Hematopoietic multipotent progenitor cell treated with erythropoietin and hydrocortisone succinate and interleukin-3 and kit ligand, for 15 days (in vitro differentiated cells): ENCODE data around the gene TPPP2.
"Not testable (repeated sequence)": the region's sequence is repeated elsewhere in the genome, so short reads cannot be mapped to it uniquely, and the experiment has no call there.

ENCODE experiments used
- DNase-seq: peaks from one replicate; pipeline ENCODE4 v3.0.0-alpha.2; 2015; ENCODE audit warnings: low spot score

TPPP2 gene

DNA sequence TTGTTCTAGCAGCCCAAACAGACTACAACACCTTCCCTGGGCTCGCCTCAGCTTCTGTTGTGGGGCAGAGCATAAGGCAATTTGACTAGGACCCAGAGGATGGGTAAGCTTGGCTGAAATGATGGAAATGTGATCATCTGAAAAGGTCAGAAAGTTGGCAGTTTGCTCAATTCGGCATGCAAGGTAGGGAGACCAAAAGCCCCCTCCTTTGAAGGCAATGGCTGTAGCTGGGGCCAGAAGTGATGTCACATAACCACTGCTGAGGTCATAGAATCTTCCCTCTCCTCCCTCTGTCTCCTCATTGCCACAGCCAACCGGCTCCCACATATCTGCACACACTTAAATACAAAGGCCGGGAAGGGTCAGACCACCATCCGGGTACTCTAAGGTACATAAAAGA is at the start of gene TPPP2:
Gene TPPP2, plus strand, starts transcription at position 301 of the 400 bp plus-strand sequence. CDS start 365 bp downstream, outside the sequence.
- no peak for DNase-seq

DNA sequence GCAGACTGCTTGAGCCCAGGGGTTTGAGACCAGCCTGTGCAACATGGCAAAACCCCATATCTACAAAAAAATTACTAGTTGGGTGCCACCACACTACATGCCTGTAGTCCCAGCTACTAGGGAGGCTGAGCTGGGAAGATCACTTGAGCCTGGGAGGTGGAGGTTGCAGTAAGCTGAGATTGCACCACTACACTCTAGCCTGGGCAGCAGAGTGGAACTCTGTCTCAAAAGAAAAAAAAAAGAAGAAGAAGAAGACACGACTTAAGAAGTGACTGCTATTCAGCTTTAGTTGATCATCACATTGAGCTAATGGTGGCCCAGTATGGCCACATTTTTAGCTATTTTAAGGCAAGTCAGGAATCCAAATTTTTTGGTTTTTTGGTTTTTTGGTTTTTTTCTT is 49.1 kb upstream of the TPPP2 start:
- DNase-seq, result no peak

DNA sequence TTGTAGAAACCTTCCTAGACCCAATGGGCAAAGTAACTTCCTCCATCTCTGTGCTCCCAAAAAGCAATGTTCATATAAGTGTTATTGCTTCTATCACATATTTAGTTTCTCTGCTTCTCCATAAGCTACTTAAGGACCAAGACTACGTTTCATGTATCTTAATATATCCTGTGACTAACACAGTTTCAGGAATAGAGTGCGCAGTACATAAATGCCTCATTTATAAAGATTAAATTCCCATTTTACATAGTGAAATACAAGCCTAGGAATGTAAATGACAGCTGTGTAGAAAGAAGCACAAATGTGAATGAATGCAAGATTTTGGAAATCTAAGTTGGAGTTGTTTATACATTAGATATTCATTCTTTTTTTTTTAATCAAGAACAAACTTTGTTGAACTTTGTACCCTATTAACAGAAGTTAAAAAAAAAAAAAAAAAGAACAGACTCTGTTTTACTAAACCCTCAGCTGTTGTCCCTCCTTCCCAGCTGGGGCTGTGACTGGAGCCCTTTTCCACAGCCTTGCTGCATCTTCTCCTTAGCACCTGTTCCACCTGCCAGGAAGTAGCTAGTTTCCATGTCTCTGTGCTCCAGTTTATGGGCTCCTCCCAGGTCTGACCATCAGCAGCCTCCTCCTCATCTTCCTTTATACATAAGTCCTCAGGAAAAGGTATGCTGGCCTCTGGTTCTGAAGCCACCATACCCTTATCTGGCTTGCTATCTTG is 47.2 kb upstream of the TPPP2 start:
- DNase-seq, result no peak

DNA sequence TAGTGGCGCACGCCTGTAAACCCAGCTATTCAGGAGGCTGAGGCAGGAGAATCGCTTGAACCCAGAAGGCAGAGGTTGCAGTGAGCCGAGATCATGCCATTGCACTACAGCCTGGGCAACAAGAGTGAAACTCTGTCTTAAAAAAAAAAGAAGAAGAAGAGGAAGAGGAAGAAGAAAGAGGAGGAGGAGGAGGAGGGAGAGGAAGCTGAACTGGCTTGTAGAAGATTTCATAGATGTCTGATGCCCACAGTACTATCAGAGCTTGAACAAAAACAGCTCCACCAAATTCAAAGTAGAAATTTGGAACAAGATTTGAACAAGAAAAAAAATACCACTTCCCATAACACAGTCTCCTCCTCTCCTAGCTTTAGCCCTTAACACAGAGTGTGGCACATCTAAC is 44.4 kb upstream of the TPPP2 start:
- not testable (repeated sequence) for DNase-seq

DNA sequence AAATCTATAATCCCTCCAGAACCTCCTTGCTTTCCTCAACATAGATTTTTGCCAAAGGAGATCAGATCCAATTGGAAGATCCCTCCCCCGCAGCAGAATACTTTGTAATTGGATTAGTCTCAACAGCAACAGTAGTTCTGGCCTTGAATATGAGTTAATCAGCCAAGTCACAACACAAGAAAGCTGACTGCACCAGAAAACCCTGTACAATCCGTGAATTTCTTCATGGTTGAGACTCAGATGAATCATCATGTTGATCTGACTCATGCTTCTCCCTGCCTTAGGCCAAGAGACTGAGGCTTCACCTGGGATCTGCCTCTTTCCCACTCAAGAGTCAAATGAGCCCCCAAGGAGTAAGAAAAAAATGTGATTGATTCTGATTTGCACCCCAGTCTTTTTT is 43.2 kb upstream of the TPPP2 start:
- no peak for DNase-seq

DNA sequence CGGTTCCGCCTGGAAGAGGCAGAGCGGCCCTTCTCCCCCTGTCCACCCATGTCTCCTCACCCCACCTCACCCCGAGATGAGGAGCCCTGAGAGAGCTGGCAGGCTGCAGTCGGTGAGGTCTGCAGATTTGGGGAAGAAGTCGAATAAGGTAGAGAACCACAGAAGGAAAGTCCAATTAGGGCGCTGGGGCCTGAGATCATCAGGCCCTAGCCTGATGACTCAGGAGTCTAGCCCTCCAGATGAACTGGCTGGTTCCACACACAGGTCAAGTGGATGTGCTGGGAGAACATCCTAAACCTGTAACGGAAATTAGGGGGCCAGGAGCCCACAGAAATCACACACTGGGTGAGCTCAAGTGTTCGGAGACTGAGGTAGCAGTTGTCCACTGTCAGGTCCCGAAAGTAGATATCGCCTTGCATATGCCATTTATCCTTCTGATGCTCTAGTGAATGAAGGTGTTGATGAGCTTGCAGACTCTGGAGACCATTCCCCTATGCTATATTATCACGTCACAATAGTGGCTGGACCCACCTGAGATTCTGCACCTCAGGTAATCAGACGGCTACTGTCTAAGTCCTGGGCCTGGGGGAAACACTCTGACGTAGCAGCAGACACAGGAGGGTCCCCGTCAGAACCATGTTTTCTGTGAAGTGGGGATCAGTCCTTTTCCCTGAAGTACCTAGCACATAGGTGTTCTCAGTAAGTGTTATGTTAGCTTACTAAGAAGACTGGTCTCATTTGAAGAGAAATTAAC is 41.1 kb upstream of the TPPP2 start:
- no peak for DNase-seq

DNA sequence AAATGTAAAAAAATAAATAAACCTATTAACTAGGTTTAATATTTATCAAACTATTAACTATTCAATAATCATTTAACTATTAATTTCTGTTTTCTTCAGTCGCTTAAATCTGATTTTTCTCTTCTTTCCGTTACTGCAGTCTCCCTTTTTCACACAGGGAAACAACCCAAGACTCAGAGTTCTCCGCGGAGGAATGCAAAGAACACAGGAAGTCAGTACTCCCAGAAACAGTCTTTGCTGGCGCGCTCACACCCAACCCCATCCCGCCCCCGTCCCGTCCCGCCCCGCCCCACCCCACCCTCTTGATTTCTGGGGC is 40.6 kb upstream of the TPPP2 start:
- DNase-seq, result no peak

DNA sequence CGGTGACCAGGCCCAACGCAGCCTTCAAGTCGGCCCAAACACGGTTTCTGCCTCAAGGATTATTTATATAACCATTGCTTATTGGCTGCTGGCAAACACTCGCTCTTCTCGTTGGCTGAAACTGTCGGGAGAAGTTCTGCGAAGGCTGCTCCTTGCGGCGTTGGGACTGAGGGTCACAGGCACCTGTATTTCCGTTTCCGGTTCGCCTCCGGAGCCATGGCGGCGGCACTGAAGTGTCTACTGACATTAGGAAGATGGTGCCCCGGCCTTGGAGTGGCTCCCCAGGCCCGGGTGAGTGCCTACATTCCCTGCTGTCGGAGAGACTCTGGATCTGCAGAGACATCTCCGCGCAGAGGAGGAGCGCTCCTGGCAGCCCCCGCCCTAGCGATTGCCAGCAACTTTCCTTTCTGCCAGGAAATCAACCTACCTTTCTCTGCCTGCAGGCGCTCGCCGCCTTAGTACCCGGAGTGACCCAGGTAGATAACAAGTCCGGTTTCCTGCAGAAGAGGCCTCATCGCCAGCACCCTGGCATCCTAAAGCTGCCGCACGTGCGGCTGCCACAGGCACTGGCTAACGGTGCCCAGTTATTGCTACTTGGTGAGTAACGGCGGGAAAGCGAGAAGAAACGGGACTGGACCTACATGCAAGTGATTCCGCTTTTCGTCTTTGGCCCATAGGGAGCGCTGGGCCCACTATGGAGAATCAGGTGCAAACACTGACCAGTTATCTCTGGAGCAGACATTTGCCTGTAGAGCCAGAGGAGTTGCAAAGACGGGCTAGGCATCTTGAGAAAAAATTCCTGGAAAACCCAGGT is 40.0 kb upstream of the TPPP2 start, which contains the start of gene METTL17:
Gene METTL17, plus strand, starts transcription at position 194 of the 814 bp plus-strand sequence. Its CDS starts 23 bp downstream, at position 217.
- DNase-seq, result peak; percentile 84

DNA sequence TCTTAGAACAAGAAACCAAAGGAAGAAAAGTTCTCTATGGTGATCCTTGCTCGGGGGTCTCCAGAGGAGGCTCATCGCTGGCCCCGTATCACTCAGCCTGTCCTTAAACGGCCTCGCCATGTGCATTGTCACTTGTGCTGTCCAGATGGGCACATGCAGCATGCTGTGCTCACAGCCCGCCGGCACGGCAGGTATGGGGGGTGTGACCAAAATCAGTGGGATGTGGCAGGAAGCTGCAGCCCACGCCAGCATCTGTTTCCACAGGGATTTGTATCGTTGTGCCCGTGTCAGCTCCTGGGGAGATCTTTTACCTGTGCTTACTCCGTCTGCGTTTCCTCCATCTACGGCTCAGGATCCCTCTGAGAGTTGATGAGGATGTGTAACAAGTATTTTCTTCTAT is 33.5 kb upstream of the TPPP2 start:
- DNase-seq, result no peak

DNA sequence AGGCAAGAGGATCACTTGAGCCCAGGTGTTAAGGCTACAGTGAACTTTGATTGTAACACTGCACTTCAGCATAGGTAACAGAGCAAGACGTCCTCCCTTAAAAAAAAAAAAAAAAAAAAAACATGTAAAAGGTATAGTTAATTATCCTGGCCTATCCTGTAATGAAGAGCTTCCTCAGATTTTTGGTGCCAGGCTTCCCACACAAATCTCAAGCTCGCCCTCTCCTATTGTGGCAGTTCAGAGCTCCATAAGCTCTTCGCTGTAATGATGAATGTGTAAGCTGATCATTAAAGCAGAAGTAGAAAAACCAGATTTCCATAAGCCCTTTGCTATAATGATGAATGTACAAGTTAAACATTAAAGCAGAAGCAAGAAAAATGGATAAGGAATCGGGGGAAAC is 32.9 kb upstream of the TPPP2 start:
- DNase-seq, result no peak

DNA sequence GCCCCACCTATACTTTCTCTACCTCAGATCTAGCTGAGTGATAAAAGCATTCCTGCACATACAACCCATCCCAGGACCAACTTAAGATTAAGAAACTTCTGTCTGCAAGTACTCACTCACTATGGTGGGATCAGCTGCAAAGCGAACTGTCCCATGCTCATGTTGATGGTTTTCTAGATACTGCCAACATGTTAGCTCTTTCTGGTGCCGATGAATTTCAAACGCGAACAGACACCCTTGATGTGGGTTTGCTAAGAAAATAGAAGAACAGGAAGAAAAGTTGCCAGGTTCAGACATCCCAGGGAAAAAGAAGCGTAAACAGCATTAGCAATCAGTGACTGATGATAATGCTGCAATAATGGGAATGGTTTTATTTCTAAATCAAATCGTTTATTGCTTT is 32.5 kb upstream of the TPPP2 start:
- DNase-seq, result no peak

DNA sequence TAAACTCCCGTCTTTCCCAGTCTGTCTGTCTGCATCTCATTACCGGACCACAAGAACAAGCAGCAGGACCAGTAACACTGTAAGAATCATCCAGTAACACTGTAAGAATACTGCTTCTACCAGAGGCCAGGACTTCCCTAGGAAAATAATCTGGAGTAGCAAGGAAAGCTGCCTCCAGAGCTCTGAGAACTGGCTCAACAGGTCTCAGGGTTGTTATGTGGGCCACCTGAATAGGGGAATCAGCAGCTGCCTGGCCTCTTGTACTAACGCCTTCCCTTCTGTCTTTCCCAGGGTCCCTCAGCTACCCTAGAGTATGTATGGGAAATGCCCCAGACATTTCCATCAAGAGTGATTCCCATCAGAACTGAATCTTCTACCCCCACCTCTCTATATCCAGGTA is 31.9 kb upstream of the TPPP2 start:
- no peak for DNase-seq

DNA sequence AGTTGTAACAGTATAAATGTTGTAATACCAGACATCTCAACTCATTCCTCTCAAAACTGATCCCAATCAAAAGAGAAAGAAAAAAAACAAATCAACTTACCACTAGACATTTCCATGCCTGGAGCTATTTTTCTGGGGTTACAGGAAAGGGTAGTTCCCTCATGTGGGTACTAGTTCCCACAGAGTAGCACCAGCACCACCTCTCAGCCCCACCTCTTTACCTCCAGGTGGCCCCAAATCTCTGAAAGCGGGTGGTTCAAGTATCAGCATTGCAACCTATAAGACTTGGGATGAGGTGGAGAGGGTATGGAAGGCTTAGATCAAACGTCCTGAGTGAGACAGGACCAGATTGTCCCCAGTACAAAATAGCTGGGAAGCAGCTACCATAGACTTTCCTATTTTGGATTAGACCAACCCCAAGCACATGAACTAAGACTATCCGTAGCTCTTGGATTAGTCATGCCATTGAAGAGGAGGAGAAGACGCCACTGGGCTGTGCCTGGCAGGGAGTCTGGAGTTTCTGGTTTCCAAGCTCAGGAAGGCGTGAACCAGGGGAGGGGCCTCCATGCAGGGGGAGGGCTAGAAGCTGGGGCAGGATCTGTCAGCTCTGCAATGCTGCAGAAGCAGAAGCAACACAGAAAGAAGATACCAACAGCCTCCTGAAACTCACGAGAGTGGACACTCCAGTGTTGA is 31.2 kb upstream of the TPPP2 start, which contains the start of gene SLC39A2:
Gene SLC39A2, plus strand, starts transcription at position 620 of the 693 bp plus-strand sequence. CDS start 154 bp downstream, outside the sequence.
- no peak for DNase-seq

DNA sequence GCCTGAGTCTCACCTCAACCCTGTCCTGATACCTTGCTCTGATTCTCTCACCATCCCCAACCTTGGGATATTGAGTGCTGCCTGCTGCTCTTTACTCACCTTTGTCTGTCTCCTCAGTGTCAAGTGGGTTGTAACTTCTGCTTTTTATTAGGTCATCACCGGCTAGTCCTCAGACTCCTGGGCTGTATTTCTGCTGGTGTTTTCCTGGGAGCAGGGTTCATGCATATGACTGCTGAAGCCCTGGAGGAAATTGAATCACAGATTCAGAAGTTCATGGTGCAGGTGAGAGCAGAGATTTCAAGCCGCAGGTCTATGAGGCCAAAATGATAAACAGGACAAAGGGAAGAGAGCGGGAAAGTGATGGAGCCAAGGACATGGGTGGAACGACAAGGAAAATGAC is 30.4 kb upstream of the TPPP2 start:
- DNase-seq, result no peak

DNA sequence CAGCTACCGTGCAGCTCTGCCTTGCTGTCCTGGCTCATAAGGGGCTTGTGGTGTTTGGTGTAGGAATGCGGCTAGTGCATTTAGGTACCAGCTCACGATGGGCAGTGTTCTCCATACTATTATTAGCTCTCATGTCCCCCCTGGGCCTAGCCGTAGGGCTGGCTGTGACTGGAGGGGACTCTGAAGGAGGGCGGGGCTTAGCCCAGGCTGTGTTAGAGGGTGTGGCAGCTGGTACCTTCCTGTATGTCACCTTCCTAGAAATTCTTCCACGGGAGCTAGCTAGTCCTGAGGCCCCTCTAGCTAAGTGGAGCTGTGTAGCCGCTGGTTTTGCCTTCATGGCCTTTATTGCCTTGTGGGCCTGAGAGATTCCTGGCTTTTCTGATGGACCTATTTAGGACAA is 28.8 kb upstream of the TPPP2 start:
- no peak for DNase-seq

DNA sequence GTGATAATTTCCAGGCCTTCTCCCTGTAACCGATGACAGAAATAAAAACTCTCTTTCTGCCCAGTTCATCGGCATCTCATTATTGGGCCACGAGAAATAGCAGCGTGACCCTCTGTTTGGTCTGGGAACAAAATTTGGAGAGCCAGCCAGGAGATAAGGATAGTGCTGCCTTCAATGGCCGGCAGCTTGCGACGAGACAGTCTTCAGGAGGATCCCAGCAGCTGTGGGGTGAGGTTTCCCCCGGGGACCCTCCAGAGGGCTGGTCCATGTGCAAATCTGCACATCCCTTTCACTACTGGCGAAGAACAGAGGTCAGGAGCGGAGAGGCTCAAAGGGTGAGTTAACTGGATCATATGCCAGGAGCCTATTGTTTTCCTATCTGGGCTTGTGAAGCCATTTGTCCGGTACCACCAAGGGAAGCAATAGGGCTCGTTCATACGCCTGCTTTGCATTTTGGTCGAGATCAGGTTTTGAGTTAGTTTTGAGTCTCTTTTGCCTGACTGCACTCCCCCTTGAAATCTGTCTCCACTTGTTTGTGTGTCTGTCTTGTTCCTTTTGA is 26.1 kb upstream of the TPPP2 start:
- no peak for DNase-seq

DNA sequence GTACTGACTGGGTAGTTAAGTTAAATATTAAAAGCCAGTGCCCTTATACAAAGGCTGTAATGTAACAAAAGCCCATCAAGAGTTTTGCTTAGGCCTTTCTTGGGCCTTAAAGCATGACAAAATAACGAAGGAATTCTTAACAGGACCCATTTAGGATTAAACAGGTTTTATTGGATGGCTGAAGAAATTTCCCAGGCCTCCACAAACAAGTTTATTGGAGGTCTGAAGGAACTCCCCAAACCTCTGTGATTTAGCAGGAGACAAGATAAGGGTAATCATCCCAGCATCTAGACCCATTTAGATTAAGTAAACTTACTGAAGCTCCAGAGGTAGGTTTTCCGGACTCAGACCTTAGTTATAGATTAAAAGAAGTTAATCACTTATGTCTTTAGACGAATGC is 20.3 kb upstream of the TPPP2 start:
- DNase-seq, result not testable (repeated sequence)

DNA sequence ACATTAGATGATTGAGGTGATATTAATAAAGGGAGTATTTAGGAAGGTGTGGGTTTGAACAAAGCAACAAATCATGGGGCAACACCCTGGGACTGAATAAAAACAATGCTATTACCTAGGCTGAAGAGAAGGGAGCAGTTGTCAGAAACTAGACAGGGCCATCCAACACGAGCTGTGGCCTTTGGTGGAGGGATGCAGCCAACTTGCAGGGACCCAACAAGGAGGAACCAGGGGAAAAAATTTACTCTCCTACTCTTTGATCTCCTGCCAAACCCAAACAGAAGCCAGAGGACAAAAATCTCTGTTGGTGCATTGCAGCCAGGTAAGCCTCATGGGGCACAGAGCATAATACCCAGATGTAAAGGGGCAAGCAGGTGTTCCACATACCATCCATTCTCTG is 18.9 kb upstream of the TPPP2 start:
- no peak for DNase-seq

DNA sequence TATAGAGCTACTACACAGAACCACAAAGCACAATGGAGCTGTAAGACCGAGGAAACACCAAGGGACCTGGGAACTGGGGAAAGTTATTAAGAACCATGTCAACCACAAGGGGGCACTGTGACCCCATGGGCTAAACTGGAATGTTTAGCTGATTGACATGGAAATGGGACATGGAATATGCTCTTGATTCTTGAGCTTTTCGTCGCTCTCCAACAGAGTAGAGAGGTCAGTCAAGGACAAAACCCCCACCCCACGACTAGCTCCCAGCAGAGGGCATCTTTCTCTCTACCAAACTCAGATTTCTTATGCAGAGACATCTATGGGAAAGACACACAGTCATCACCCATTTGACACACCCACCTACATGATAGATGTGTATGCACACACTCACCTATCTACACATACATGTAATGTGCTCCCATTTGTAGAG is 15.2 kb upstream of the TPPP2 start:
- peak; percentile 82 for DNase-seq

DNA sequence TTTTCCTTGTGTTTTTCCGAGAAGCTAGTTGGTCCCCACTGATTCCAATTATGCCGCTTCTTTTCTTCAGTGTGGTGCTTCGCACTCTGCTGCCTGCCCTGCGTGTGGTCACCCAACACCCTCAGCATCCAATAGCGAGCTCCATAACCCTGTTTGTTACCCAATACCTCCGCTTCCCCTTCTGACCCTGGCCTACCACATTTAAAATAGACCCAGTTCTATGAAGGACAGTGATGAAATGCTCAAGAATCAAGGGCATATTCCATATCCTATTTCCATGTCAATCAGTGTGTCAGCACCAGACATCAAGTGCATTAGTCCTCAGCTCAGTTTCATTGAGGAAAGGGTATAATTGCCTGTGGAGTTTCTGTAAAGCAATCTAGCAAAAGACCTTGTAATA is 14.7 kb upstream of the TPPP2 start:
- DNase-seq, result no peak

DNA sequence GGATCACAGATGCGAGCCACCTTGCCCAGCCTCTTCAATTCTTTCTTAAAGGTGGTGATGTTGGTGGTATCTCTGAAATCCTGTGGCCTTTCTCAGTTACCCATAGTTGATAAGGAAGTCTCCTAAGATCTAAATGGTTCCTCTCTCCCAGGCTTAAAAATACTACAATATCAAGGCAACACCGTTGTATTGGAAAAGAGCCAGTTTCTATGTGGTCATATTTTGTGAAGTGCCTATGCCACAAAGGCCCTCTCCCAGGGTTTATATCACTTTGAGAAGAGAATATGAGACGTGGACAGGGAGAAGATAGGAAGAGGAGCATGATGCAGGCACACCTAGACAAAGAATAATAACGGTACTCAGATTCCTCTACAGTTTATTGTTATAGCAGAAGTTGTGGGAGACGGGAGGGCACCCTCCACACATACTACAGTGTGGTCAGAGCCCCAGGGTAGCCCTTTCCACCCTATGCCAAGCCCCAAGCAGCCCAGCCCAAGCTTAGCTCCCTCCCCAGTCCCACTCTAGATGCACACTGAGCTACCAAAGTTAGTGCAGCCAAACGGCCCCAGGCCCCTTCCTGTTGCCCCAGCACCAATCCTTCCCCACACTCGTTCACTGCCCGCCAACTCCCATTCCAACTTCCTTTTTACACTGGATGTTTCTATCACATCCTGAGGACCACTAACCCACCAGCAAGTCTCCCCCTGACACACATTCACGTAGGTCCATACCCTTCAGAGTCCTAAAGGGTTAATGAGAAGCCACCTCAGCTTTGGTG is 13.4 kb upstream of the TPPP2 start:
- no peak for DNase-seq
